GM18511 (cell line): ENCODE data around the gene RAB26.
"Not testable (repeated sequence)": the region's sequence is repeated elsewhere in the genome, so short reads cannot be mapped to it uniquely, and the experiment has no call there.

ENCODE experiments used
- ATAC-seq: cut with Tn5 transposase; IDR thresholded peaks from one replicate; pipeline ENCODE4 v1.9.1; 2021; ENCODE audit warnings: mild to moderate bottlenecking, moderate library complexity; ENCODE audit not compliant: unreplicated experiment

Gene RAB26

GRCh38 chr16:2116428-2116827 lies 32.0 kb upstream of the RAB26 start:
- not testable (repeated sequence) for ATAC-seq

- ATAC-seq: not testable (repeated sequence)
Measured at GRCh38 chr16:2117341-2117740, 31.1 kb upstream of the RAB26 start.

GRCh38 chr16:2117960-2118722 lies 30.3 kb upstream of the RAB26 start:
- ATAC-seq: not testable (repeated sequence)

DNA sequence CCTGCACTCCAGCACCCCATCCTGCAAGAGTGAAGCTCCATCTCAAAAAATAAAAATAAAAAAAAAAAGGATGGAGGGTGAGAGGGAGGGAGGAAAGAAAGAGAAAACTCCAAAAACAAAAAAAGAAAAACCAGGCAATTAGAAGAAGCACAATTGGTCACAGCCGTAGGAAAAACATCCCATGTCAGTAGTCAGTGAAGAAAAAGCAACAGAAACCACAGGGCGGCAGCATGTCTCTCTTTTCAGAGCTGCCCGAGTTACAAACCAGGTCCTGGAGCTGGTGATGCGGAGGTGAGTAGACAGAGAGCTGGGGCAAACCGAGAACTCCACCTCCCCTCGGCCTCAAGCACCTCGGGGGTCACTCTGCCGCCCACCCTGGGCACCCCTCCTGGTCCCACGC lies 27.1 kb upstream of the RAB26 start:
- not testable (repeated sequence) for ATAC-seq

DNA sequence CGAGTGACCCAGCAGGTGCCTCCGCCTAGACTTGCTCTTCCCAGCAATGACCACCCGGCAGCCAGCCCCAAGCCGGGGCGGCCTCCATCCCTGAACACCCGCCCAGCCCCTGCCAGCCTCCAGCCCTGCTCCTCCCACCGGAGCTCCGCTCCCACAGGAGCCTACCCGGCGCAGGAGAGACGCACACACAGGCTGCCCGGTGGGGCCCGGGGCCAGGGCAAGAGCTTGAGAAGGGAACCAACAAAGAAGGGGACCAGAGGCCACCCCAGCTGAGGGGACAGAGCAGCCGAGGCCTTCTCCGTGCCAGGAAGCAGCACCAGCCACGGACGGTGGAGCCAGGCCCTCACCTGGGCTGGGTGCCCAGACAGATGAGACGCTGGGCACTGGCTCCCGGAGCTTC lies 26.6 kb upstream of the RAB26 start:
- ATAC-seq: no peak

DNA sequence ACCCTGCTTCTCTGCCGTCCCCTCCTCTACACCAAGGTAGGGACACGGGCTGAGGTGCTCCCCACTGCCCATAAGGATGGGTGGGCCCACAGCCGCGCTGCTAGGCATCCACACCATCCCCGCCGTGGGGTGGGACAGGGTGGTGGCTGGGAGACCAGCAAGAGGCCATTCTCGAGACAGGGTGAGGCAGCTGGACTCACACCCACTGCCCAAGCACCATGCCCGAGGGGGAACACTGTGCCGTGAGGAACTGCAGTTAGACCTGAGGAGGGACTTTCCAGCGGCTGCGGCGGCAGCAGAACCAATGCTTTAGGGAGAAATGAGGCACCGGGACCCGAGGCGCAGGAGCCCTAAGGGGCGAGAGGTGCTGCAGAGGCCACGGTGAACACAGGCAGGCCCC lies 26.0 kb upstream of the RAB26 start:
- ATAC-seq: no peak

DNA sequence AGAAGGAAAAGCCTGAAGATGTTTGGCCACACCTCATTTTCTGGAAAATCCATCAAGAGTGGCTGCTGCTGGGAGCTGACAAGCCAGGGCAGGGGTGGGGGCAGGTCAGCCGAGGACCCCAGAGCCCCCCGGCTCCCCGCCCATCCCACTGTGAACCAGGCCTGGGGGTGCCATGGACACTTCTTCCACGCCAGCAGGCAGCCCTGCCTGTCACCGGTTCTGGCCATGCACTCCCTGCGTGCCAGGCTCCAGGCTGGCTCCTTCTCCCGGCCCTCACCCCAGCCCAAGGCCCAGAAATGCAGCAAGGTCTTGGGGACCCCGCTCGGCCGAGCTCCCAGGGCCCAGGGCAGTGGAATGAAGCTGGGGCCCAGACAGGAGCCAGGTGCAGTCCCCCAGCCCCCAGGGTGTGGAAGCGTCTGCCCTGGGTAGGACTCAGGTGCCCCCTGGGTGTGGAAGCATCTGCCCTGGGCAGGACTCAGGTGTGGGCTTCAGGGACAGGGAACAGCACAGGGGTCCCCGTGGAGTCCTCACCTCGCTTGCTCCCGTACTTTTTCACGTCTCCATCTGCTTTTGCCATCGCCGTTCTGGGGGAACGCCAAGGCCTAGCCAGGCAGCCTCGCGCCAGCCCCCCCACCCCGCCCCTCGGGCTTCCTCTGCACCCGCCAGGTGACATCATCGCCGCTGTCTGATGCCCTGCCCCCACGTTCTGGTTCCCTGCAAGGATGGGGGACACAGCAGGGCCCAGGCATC lies 25.3 kb upstream of the RAB26 start:
- ATAC-seq: not testable (repeated sequence)

- ATAC-seq: not testable (repeated sequence)
Measured at GRCh38 chr16:2123706-2124376, 24.6 kb upstream of the RAB26 start.

DNA sequence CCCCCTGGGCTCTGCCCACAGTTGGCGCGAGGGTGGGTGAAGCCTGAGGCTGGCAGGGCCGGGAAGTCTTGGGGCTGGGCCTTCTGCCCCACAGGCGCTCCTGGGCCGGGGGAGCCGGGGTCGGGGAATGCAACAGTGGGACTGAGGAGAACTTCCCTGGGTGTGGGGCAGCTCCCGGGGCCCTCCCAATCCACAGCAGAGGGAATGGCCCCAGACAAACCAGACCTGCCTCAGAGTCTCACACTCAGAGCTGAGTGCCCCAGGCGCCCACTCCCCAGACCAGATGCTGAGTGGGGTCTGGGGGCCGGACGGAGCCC lies 24.1 kb upstream of the RAB26 start:
- not testable (repeated sequence) for ATAC-seq

- not testable (repeated sequence) for ATAC-seq
Measured at GRCh38 chr16:2124694-2125444, 23.6 kb upstream of the RAB26 start.

- not testable (repeated sequence) for ATAC-seq
Measured at GRCh38 chr16:2125609-2126008, 22.8 kb upstream of the RAB26 start.

DNA sequence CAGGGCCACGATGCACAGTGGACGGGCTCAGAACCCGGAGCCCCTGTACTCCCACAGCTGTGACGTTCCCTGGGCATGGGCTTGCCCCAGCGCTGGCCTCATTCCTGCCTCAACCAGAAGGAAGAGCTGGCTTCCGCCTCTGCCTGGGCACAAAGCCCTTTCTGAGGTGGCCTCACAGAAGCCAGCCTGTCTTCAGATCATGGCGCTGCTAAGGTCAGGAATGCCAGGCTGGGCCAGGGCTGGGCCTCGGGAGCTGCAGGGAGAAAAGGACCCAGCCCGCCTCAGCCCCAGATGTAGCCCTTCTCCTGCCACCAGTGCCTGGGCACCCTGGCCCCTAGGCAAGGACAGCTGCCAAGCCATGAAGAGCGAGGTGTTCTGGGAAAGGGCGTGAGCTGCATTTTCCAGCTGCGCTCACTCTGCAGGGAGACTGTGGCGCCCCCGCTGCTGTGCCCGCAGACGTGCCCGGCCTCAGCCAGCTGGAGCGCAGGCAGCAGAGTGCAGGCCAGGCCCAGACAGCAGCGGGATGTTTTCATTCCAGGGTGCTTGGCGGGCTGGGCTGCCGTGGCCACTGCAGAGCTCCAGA lies 22.2 kb upstream of the RAB26 start:
- not testable (repeated sequence) for ATAC-seq

GRCh38 chr16:2126928-2127556 lies 21.4 kb upstream of the RAB26 start:
- ATAC-seq: not testable (repeated sequence)

GRCh38 chr16:2127630-2128280 lies 20.7 kb upstream of the RAB26 start:
- ATAC-seq: not testable (repeated sequence)

DNA sequence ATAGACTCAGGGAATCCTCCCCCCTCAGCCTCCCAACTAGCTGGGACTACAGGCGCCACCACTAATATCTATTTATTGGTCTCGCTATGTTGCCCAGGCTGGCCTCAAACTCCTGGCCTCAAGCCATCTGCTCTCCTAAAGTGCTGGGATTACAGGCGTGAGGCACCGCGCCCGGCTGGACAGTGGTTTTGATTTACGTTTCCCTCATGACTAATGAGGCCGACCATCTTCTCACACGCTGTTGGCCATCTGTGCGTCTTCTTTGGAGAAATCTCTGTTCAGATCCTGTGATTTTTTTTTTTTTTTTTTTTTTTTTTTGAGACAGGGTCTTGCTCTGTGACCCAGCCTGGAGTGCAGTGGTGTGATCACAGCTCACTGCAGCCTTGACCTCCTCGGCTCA lies 19.2 kb upstream of the RAB26 start:
- ATAC-seq: not testable (repeated sequence)

DNA sequence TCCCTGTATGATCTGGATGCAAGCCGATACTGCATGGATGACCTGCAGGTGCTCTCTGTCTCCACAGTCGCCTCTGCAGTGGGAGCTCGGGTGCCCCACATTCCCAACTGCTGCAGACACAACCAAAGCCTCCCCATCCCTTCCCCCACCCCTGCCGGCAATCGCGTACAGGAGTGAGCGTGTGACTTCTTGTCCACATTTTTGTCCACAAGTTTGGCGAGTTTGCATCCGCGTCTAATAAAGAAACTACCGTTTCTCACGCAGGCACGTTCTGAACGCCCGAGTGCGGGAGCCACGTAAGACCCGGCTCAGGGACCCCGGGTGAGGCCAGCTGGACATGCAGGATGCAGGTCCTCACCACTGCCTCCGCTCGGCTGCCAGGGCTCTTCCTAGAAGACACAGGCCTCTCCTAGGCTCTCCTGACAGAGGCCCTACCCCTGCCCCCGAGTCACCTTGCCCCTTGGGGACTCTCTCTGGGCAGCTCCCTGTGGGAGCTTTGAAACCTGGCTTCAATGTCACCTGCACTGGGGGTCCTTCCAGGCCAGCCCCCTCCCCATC lies 18.5 kb upstream of the RAB26 start:
- not testable (repeated sequence) for ATAC-seq

DNA sequence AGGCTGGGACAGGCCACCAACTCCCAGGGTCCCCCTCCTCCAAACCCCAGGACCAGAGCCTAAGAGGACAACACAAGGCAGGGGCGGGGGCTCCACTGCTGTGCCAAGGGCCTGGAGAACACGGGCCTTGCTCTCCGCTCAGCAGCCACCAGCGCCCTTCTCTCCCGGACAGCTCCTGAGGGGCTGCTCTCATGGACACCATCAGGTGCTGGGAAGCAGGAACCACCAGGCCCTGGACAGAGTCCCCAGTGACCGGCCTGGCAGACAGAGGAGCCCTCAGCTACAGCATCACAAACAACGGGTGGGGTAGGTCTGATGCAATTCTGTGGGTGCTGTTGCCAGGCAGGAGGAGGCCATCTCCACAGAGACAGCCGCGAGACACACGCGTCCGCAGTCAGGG lies 14.6 kb upstream of the RAB26 start:
- ATAC-seq: not testable (repeated sequence)

- not testable (repeated sequence) for ATAC-seq
Measured at GRCh38 chr16:2135071-2135470, 13.4 kb upstream of the RAB26 start.

- not testable (repeated sequence) for ATAC-seq
Measured at GRCh38 chr16:2135770-2136490, 12.5 kb upstream of the RAB26 start, which contains the start of gene PKD1. Gene PKD1, minus strand, starts transcription at chr16:2135898. Its CDS starts 209 bp downstream, at chr16:2135689.
